Lower leg skin (tissue), 3 donors: Measurements from ENCODE around the gene MAMDC2.
"Not testable (repeated sequence)": the region's sequence is repeated elsewhere in the genome, so short reads cannot be mapped to it uniquely, and the experiment has no call there.

ENCODE experiments used
- CTCF ChIP-seq, 3 donors: fragments of 450-650 bp; IDR thresholded peaks; one replicate each; pipeline ENCODE4 v1.5.1; 2016; ENCODE audit warnings: antibody characterized with exemption in 3 of 3, mild to moderate bottlenecking in 3 of 3, moderate library complexity in 2 of 3
- POLR2A ChIP-seq, 2 donors: fragments of 450-650 bp; IDR thresholded peaks; one replicate each; pipeline ENCODE4 v1.6.1; 2016 to 2017; ENCODE audit warnings: antibody characterized with exemption in 2 of 2, mild to moderate bottlenecking in 1 of 2, moderate library complexity in 1 of 2

GRCh38 chr9:70204743-70205142 is 161.1 kb downstream of the MAMDC2 start:
- TF ChIP-seq CTCF, POLR2A (IDR thresholded peaks at IDR 0.05): not testable (repeated sequence)
